NT2/D1 (cell line): ENCODE measurements around the gene CLINT1.

Experiments
- SUZ12 ChIP-seq: IDR thresholded peaks from 2 replicates; pipeline ENCODE4 v1.6.1; 2011; ENCODE audit not compliant: insufficient read length, insufficient read depth; ENCODE audit errors: extremely low read depth
- ZNF274 ChIP-seq: IDR thresholded peaks from 2 replicates; pipeline ENCODE4 v1.6.1; 2011; ENCODE audit warnings: mild to moderate bottlenecking, low read depth, low read length

GRCh38 chr5:157818368-157818767 lies 40.6 kb downstream of the CLINT1 start:
- TF ChIP-seq ZNF274 (no peak), SUZ12 (no peak)
